Measurements from ENCODE around the gene FLOT2.
A peak's percentile ranks its signal among the peaks of the same experiment; 100 is the strongest.
"Not testable (repeated sequence)": the region's sequence is repeated elsewhere in the genome, so short reads cannot be mapped to it uniquely, and the experiment has no call there.

Gene FLOT2

GRCh38 chr17:28896884-28897768 is at the start of gene FLOT2:
FLOT2 (minus strand) TSS chr17:28897733; CDS start chr17:28897574, 159 bp downstream.
- DNase-seq: peak; percentile 89 to 94

- no peak for DNase-seq
Measured at GRCh38 chr17:28946239-28946638, 48.7 kb upstream of the FLOT2 start.

GRCh38 chr17:28944862-28945741 is 47.6 kb upstream of the FLOT2 start:
- DNase-seq: no peak

- no peak for DNase-seq
Measured at GRCh38 chr17:28944343-28944742, 46.8 kb upstream of the FLOT2 start.

- DNase-seq: no peak
Measured at GRCh38 chr17:28942925-28943324, 45.4 kb upstream of the FLOT2 start.

GRCh38 chr17:28941251-28941650 is 43.7 kb upstream of the FLOT2 start:
- no peak for DNase-seq

- no peak for DNase-seq
Measured at GRCh38 chr17:28940675-28941074, 43.1 kb upstream of the FLOT2 start.

GRCh38 chr17:28940142-28940541 is 42.6 kb upstream of the FLOT2 start:
- DNase-seq: no peak

GRCh38 chr17:28938552-28938951 is 41.0 kb upstream of the FLOT2 start:
- DNase-seq: no peak

- DNase-seq: peak; percentile 60 to 84
Measured at GRCh38 chr17:28937044-28937729, 39.7 kb upstream of the FLOT2 start.

GRCh38 chr17:28935744-28936460 is 38.4 kb upstream of the FLOT2 start:
- DNase-seq: no peak

- not testable (repeated sequence) for DNase-seq
Measured at GRCh38 chr17:28934508-28934907, 37.0 kb upstream of the FLOT2 start.

- no peak for DNase-seq
Measured at GRCh38 chr17:28929787-28930186, 32.3 kb upstream of the FLOT2 start.

- peak; percentile 27 to 47 for DNase-seq
Measured at GRCh38 chr17:28928061-28928460, 30.5 kb upstream of the FLOT2 start.

GRCh38 chr17:28926786-28927185 is 29.3 kb upstream of the FLOT2 start:
- no peak for DNase-seq

- no peak for DNase-seq
Measured at GRCh38 chr17:28926366-28926765, 28.8 kb upstream of the FLOT2 start.

GRCh38 chr17:28925912-28926365 is 28.4 kb upstream of the FLOT2 start:
- peak; percentile 83 to 88 for DNase-seq

GRCh38 chr17:28920201-28920600 is 22.7 kb upstream of the FLOT2 start:
- no peak for DNase-seq

GRCh38 chr17:28918295-28918694 is 20.8 kb upstream of the FLOT2 start:
- DNase-seq: no peak

GRCh38 chr17:28917465-28917864 is 19.9 kb upstream of the FLOT2 start:
- no peak for DNase-seq

- no peak for DNase-seq
Measured at GRCh38 chr17:28917029-28917428, 19.5 kb upstream of the FLOT2 start.

GRCh38 chr17:28916302-28916934 is 18.9 kb upstream of the FLOT2 start:
- peak in 1 of 2 donors; percentile 50 for DNase-seq
